ENCODE results near the gene SARS1.
"Not testable (repeated sequence)": the region's sequence is repeated elsewhere in the genome, so short reads cannot be mapped to it uniquely, and the experiment has no call there.

The SARS1 gene

DNA sequence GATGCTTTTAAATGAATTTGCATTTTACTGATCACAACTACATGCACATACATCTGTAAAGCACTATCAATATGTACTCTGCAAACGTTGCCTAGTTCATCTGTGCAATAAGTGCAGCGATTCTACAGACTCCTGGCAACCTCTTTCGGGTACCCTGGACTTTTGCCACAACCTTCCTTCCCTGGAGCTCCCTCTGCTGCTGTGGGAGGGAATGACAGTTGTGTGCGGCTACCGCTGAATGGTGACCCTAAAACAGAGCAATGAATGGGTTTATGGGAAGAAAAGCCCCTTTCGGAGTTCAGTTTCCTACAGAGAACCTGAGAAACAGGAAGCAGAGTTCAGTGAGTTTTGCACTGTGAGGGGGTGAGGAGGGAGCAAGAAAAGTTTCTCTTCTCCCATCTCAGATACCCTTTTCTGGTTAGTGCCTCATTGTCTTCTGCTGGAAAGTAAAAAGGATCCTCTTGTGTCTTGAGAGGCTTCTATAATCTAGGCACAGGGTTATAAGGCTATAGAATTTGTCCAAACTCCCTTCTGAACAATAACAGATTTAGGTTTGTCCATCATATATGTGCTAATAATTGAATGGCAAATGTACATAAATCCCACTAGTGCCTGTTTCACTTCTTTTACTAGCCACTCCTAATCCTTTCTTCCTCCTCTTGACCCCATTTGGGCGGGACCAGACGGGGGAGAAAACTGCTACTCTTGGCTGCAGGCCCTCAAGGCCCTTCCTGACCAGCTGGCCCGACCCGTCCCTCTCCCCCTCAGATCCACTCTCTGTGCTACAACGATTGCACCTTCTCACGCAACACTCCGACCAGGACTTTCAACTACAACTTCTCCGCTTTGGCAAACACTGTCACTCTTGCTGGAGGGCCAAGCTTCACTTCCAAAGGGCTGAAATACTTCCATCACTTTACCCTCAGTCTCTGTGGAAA lies 19.8 kb upstream of the SARS1 start:
- DNase-seq: peak; percentile 5

DNA sequence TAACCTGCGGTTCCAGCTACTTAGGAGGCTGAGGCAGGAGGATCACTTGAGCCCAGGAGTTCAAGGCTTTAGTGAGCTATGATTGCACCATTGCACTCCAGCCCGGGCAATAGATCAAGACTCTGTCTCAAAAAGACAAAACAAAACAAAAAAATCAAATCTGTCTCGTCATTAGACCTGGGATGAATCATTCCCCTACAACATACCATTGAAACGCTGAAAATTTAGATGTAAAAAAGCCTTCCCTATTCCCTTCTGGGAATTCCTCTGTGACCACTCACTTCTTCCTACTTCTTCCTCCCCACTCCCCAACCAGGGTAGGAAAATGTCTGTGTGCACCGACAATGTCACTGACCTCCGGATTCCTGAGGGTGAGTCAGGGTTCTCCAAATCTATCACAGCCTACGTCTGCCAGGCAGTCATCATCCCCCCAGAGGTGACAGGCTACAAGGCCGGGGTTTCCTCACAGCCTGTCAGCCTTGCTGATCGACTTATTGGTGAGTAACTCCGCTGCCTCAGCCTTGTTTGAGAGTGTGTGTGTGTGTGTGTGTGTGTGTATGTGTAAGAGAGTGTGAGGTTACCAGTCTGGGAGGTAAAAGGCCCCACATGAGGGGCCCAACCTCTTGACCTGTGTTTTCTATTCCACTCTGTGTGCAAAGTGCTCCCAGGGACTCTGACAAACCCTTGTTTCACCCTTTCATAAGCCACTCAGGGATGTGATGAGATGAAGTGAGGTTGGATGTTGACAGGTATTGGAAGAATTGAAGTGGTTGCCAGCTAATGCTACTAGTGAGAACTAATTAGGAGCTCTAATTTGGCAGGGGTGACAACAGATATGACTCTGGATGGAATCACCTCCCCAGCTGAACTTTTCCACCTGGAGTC lies 16.3 kb upstream of the SARS1 start:
- DNase-seq: no peak

DNA sequence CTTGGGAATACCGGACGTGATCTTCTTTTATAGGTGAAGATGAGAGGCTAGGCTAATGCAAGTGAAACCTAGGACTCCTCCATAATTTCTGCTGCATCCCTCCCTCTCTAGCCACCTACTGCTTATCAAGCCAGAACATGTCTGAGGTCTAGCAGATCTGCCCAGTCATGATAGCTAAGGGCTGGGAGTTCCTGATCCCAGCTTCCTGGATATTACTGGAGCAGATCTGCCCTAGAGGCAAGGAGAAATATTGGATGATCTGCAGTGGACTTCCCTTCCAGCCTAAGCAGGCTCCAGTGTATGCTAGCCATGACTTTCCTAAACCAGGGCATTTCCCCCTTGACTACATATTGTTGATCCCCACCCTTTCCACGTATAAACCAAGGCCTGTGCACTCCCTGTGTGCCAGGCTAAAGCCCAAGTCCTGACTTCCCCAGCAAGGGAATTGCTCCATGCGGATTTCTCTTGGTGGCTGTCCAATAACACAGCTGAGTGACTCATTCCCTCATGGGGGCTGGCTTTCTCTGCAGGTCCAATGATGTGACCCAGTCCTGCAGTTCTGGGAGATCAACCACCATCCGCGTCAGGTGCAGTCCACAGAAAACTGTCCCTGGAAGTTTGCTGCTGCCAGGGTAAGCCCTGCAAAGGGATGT lies 15.5 kb upstream of the SARS1 start:
- no peak for DNase-seq

DNA sequence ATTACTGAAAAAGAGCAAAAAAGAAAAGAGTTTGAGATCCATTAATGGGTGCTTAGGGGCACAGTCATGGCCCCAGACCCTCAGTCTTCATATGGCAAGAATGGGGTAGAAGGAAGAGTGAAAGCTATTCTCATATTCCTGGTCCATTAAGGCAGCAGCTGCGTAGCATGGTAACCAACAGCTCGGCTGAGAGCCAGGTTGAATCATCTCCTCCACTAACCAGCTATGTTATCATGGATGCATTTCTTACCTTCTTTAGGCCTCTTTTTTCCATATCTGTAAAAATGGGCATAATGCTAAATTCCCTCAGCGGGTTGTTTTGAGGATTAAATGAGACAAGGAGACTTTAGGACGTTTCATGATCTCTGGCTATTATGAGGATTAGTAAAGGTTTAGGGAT lies 15.0 kb upstream of the SARS1 start:
- no peak for DNase-seq

DNA sequence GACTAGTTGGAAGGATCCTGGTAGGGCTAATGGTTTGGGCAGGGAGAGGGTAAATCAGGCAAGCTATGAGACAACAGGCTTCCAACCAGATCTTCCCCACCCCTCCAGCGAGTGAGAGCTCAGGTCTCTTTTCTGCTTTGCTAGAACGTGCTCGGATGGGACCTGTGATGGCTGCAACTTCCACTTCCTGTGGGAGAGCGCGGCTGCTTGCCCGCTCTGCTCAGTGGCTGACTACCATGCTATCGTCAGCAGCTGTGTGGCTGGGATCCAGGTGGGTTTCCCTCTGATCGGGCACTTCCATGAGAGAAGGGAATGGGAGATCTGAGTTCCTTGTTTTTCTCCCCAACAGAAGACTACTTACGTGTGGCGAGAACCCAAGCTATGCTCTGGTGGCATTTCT lies 14.0 kb upstream of the SARS1 start:
- DNase-seq: no peak

- no peak for DNase-seq
Observed at GRCh38 chr1:109201123-109201703, 12.5 kb upstream of the SARS1 start.

DNA sequence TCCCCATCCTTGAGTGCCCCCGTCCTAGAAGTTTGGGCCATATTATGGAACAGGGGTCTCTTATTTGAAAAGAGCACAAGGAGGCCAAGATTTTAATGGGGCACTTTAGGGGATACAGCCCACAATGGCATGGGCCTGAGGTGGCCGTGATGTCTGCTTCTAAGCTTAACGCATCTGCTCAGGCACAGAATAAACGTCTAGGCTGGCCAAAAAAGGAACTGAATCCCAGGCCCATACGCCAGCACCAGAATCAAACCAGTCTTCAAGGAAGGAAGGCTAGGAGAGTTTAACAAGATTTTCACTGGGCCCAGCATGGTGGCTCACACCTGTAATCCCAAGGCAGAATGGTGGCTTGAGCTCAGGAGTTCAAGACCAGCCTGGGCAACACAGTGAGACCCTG lies 9.2 kb upstream of the SARS1 start:
- DNase-seq: no peak

GRCh38 chr1:109206339-109206738 lies 7.4 kb upstream of the SARS1 start:
- DNase-seq: no peak

DNA sequence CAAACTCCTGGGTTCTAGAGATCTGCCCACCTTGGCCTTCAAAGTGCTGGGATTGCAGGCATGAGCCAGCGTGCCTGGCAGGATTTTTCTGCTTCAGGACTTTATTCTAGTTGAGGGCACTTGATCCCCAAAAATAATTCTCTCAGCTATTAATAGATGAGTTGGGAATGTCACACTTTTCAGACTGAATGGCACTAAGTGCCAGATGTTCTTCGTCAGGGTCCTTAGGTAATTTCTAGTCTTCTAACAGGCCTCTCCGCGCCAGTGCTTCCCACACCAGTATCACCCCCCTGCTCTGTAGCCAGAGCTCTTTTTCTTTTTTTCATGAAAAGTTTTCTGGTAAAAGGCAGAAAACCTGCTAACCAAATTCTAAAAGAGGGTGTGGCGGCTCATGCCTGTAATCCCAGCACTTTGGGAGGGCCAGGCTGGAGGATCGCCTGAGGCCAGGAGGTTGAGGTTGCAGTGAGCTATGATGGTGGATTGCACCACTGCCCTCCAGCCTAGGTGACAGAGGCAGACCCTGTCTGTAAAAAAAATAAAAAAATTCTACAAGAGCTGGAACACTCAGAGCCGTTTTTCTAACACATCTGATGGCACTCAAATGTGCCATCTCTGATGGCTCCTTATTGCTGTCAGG lies 6.1 kb upstream of the SARS1 start:
- no peak for DNase-seq

GRCh38 chr1:109208394-109208793 lies 5.3 kb upstream of the SARS1 start:
- DNase-seq: no peak

DNA sequence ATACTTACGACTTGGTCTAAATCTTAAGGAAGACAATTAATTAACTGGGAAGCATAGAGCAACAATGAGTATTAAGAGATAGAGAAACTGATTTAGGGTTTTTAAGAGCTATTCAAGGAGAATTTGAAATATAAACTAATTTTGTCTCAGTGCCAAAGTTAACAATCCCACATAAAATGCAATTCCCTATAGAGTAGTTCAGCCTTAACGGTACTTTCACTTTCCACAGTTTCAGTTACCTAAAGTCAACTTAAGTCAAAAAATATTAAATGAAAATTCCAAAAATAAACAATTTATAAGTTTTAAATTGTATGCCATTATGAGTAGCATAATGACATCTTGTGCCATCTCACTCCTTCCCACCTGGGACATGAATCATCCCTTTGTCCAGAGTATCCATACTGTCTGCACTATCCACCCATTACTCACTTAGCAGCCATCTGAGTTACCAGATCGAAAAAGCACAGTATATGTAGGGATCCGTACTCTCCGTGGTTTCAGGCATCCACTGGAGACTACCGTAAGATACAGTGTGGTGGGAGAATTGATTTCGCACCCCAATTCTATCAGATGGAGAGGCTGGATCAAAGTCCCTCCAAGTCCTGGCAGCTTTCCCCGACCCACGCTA lies 4.8 kb upstream of the SARS1 start:
- no peak for DNase-seq

GRCh38 chr1:109210058-109210457 lies 3.7 kb upstream of the SARS1 start:
- DNase-seq: no peak

DNA sequence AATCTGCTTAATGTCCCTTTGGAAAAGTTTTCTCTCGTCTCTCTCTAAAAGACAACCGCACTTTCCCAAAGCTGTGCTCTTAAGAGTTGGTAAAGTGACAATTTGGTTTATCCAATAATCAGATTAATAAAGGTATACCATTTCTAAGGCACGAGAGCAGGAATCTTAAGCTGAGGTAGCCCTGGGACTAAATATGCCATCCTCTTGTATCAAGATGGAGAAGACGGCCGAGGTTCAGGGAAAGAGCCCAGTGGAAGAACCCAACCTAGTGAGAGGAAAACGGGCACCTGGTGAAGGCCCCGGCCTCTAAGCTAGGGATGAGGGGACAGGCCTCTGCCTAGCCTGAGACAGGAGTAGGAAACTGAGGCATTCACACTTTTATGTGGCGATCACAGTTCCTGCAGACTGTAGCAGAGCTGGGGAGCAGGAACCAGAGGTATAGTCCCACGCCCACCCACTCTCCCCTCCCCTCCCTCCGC lies 334 bp upstream of the SARS1 start:
- no peak for DNase-seq

DNA sequence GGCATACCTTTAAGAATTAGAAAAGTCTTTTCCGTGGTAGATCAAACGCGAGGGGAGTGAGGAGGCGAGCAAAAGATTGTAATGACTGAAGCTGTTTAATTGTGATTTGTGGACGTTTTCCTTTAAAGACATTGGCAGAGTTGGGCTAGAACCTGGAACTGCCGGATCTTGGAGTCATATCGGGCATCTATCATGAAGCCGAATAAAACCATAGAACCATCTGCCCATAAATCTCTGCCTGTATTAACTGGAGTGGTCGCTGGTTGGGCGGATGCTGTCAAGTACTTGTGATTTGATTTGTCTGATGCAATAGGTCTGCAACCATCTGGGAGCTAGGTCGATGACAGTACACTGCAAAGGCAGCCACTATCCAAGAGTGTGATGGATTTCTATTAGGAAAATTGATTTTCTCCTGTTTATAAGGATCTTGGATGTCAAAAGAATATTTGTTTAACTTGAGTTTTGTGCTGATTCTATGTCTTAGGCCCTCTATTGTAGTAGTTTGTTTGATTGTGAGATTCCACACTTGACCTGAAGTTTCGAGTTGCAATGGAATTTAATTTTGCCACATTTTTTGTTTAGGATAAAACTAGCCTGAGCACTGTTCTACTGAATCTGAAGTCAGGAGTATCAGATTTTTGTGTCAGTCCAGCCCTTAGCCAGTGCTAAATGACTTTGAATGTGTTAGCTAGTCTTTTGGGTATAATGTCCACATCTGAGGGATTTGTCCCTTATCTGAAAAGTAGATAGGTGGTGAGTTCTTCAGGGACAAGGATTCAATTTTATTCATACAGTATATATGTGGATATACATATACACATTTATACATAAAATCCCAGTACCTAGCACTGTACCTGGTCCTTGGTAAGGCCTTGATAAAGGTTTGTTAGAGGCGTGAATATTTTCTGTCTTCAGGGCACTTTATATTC lies 1.2 kb downstream of the SARS1 start:
- peak; percentile 6 for DNase-seq

GRCh38 chr1:109216662-109217061 lies 2.9 kb downstream of the SARS1 start:
- DNase-seq: no peak

GRCh38 chr1:109218516-109218915 lies 4.8 kb downstream of the SARS1 start:
- no peak for DNase-seq

DNA sequence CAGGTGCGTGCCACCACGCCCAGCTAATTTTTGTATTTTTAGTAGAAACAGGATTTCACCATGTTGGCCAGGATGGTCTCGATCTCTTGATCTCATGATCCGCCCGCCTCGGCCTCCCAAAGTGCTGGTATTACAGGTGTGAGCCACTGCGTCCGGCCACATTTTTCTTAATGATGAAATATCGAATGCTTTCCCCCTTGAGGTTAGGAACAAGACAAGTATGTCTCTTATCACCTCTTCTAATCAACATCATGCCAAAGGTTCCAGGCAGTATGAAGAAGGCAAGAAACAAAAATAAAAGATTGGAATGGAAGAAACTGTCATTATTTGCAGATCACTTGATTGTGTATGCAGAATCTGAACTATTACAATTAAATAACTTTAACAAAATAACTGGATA lies 7.5 kb downstream of the SARS1 start:
- not testable (repeated sequence) for DNase-seq

DNA sequence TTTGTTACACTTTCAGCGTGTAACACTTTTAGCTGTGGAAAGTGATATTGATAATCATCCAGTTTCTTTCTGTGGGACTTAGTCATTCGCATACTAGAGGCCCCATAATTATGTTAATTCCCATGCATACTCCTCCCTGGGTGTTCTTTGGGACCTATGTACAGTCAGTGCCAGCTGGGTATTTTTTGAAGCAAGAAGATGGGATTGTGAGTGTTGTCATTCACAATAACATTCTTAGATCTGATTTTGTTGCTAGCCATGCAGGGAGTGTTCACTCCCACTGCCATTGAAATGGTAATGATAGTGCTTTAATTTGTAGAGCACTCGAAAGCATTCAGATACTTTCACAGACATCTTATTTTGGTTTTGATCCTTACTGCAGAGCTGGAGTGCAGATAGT lies 11.6 kb downstream of the SARS1 start:
- no peak for DNase-seq

DNA sequence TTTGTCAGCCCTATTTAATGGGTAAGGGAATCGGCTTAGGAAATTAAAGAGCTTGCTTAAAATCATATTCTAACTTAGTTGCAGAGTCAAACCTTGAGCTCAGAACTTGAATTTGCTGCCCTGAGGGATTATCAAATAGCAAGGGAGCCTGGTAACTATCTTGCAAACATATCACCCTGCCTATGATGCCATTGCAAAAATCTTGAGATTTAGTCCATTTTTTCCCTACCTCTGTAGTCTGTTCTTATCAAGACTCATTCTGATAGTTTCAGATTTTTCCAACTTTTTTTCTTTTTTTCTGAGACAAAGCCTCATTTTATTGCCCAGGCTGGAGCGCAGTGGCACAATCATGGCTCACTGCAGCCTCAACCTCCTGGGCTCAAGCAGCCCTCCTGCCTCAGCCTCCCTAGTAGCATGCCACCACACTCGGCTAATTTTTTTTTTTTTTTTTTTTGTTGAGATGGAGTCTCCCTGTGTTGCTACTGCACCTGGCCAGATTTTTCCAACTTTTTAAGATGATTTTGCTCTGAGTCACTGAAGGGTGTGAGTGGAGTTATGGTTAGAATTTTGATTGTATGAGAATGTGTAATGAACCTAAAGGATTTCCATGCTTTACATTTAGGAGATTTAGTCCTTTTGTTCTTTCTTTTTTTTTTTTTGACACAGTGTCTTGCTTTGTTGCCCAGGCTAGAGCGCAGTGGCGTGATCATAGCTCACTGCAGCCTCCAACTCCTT lies 12.2 kb downstream of the SARS1 start:
- DNase-seq: no peak

DNA sequence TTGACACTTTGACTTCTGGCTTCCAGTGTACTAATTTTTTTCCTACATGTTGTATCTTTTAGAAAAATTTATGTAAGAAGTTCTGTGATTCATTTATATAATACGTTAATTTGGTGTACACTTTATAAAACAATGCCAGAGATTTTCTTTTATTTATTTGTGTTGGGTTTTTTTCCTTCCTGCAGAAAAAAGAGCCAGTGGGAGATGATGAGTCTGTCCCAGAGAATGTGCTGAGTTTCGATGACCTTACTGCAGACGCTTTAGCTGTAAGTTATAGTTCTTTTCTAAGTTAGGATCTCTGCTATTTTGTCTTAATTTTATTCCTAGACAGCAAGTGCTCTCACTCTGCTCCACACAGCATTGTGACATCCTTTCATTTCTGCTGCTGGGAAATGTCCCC lies 14.4 kb downstream of the SARS1 start:
- DNase-seq: no peak
